HG03196 (cell line): ENCODE results near the gene RCCD1.

Experiments used
- ATAC-seq: cut with Tn5 transposase; IDR thresholded peaks from one replicate; pipeline ENCODE4 v1.9.1; 2021; ENCODE audit not compliant: unreplicated experiment

The RCCD1 gene

DNA sequence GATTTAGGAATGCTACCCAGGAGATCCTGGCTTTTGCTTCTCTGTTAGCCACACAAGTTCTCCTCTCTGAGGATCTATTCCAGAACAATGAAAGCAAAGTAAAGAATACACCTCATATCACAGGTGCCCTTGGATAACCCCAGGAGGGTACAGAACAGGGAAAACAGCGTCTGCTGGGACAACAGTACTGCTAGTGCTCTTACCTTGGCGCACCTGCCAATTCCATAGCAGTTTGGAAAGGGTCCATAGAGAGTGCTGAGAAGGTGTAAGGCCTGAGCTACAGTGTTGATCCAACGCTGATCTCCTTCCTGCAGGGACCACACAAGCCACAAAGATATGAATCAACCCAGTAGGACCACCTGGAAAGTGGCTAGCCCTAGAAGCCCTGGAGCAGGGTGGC lies 52.6 kb downstream of the RCCD1 start:
- ATAC-seq = no peak
